Ishikawa (cell line): Measurements from ENCODE around the gene NSG1.

Source experiments
- CEBPB ChIP-seq: IDR thresholded peaks from 2 replicates; pipeline ENCODE4 v1.6.1; 2012
- CREB1 ChIP-seq: IDR thresholded peaks from 2 replicates; pipeline ENCODE4 v1.6.1; 2012; ENCODE audit warnings: low read depth
- EGR1 ChIP-seq: IDR thresholded peaks from 2 replicates; pipeline ENCODE4 v1.6.1; 2012
- EP300 ChIP-seq: IDR thresholded peaks from 2 replicates; pipeline ENCODE4 v1.6.1; 2012; ENCODE audit warnings: borderline replicate concordance
- FOXM1 ChIP-seq: IDR thresholded peaks from 2 replicates; pipeline ENCODE4 v1.6.1; 2012; ENCODE audit warnings: low read depth, borderline replicate concordance
- MAX ChIP-seq: IDR thresholded peaks from 2 replicates; pipeline ENCODE4 v1.6.1; 2012
- NFIC ChIP-seq: IDR thresholded peaks from 2 replicates; pipeline ENCODE4 v1.6.1; 2012
- RAD21 ChIP-seq: IDR thresholded peaks from 2 replicates; pipeline ENCODE4 v1.6.1; 2012; ENCODE audit warnings: low read depth
- REST ChIP-seq: IDR thresholded peaks from 2 replicates; pipeline ENCODE4 v1.6.1; 2012; ENCODE audit warnings: low read depth, mild to moderate bottlenecking
- TAF1 ChIP-seq: IDR thresholded peaks from 2 replicates; pipeline ENCODE4 v1.6.1; 2012; ENCODE audit warnings: low read depth, mild to moderate bottlenecking
- TCF12 ChIP-seq: IDR thresholded peaks from 2 replicates; pipeline ENCODE4 v1.6.1; 2012; ENCODE audit warnings: low read depth
- TEAD4 ChIP-seq: IDR thresholded peaks from 2 replicates; pipeline ENCODE4 v1.6.1; 2012
- YY1 ChIP-seq: IDR thresholded peaks from 2 replicates; pipeline ENCODE4 v1.6.1; 2012; ENCODE audit warnings: low read depth
- ZBTB7A ChIP-seq: IDR thresholded peaks from 2 replicates; pipeline ENCODE4 v1.6.1; 2012; ENCODE audit warnings: low read depth
- TF ChIP-seq, protein P1 (sequence below): IDR thresholded peaks from 2 replicates; pipeline ENCODE4 v1.6.1; 2012

The NSG1 gene, protein sequence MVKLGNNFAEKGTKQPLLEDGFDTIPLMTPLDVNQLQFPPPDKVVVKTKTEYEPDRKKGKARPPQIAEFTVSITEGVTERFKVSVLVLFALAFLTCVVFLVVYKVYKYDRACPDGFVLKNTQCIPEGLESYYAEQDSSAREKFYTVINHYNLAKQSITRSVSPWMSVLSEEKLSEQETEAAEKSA

GRCh38 chr4:4386736-4387392 lies at the start of gene NSG1:
NSG1 (plus strand) TSS chr4:4387102; CDS start chr4:4387630, 528 bp downstream.
- no peak; the same call in 1 of the 2 replicates for TF ChIP-seq ZBTB7A
- TF ChIP-seq MAX: peak; percentile 48; the same call in 1 of the 2 replicates
- peak; percentile 86 for TF ChIP-seq YY1

GRCh38 chr4:4338210-4339001 lies 48.5 kb upstream of the NSG1 start:
- TF ChIP-seq FOXM1 (no peak), CREB1 (no peak), TEAD4 (no peak), NFIC (no peak), YY1 (no peak), REST (no peak), CEBPB (no peak), ZBTB7A (no peak), TCF12 (no peak), MAX (no peak), EP300 (no peak), TAF1 (no peak), EGR1 (no peak), RAD21 (no peak)
- TF ChIP-seq, protein P1, sequence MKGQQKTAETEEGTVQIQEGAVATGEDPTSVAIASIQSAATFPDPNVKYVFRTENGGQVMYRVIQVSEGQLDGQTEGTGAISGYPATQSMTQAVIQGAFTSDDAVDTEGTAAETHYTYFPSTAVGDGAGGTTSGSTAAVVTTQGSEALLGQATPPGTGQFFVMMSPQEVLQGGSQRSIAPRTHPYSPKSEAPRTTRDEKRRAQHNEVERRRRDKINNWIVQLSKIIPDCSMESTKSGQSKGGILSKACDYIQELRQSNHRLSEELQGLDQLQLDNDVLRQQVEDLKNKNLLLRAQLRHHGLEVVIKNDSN: no peak

DNA sequence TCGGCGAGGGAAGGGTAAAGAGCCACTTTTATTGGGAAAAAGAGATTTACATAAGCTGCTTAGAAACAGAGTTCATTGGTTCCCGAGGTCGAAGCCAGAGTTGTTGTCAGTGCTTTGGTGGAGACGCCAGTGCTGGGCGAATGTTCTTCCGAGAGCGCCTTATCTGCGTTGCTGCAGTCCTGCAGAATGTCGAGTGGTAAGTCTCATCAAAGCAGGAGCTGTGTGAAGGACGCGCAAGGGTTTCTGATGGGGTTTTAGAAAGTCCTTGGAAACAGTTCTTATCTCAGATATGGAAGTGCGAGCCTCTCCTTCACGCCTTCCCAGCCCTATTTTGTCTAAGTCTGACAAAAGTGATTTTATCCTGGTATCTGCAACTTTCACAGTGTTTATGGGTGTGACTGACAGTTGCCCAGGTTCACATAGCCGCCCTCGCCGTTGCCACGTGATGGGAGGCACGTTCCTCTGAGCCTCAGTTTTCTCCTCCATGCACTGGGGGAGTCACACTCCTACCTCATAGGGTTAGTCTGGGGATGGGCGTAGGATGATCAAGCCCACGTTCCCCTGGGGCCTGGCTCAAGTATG lies 47.3 kb upstream of the NSG1 start:
- no peak for TF ChIP-seq EP300
- TF ChIP-seq NFIC: no peak
- TF ChIP-seq RAD21: no peak
- no peak for TF ChIP-seq REST
- no peak for TF ChIP-seq TAF1
- TF ChIP-seq MAX: no peak
- no peak for TF ChIP-seq CREB1
- TF ChIP-seq TCF12: no peak
- TF ChIP-seq, protein P1: no peak
- no peak for TF ChIP-seq YY1
- no peak for TF ChIP-seq CEBPB
- TF ChIP-seq TEAD4: no peak

DNA sequence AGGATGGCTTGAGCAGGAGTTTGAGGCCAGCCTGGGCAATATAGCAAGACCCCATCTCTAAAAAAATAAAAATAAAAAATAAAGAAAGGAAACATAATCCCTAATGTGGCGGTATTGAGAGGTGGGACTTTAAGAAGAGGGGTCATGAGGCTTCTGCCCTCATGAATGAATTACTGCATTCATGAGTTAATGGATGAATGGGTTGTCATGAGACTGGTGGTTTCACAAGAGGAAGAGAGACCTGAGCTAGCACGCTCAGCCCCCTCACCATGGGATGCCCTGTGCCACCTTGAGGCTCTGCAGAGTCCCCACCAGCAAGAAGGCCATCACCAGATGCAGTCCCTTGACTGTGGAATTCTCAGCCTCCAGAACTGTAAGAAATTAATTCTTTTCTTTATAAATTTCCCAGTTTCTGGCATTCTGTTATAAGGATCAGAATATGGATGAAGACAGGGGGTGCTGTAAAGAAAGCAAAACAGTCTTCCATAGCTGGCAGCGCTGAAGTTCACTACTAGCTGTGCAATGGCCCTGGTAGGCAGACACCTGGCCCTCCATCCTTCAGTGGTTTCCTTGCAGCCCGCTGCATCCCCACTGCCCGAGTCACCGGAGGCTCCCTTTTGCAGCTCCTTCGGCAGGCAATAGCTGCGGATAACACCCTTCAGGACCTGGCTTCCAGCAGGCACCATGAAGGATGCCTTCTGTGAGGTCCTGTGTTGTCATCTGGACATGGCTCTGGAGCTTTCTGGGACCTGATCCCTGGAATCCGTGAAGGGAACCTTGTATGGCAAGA lies 44.8 kb upstream of the NSG1 start:
- TF ChIP-seq EP300 (no peak), TEAD4 (no peak), RAD21 (no peak), FOXM1 (no peak), TCF12 (no peak), REST (no peak)
